ENCODE results near the gene BABAM2.
"Not testable (repeated sequence)": the region's sequence is repeated elsewhere in the genome, so short reads cannot be mapped to it uniquely, and the experiment has no call there.

The BABAM2 gene

GRCh38 chr2:28085201-28085600 is 194.7 kb downstream of the BABAM2 start:
- no peak for DNase-seq

DNA sequence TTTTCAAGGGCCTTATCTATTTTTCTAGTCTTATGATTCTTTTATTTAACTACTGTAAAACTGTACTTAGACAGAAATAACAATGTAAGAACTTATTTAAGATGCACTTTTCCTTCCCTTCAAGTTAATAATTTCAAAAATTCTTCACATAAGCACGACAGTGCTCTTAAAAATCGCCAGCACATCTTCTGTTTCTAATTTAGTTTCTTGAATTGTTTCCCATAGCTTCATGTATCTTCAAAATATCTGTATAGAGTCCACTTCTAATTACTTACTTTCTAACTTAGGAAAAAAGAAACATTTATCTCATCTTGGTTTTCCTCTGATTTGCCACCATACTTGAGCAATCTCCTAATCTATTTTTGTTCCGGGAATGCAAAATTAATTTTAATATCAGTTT is 196.1 kb downstream of the BABAM2 start:
- no peak for DNase-seq

- no peak for DNase-seq
Measured at GRCh38 chr2:28088970-28089369, 198.4 kb downstream of the BABAM2 start.

- DNase-seq, result no peak
Measured at GRCh38 chr2:28089486-28089885, 199.0 kb downstream of the BABAM2 start.

GRCh38 chr2:28093308-28093707 is 202.8 kb downstream of the BABAM2 start:
- DNase-seq, result no peak

- DNase-seq, result no peak
Measured at GRCh38 chr2:28093768-28094167, 203.2 kb downstream of the BABAM2 start.

DNA sequence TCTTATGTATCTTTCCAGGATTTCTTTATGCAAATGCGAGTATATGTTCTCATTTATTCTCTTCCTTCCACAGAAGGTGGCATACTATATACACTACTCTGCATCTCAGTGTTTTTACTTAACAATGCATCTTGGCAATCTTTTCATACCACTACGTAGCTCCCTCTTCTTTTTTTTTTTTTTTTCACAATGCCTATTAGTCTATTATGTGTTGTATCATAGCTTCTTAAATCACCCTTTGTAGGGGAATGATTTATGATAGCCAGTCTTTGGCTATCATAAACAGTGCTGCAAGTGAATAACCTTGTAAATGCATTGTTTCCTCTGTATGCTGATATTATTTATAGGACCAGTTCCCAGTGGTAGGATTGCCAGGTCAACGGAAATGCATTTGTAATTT is 204.2 kb downstream of the BABAM2 start:
- DNase-seq, result no peak

DNA sequence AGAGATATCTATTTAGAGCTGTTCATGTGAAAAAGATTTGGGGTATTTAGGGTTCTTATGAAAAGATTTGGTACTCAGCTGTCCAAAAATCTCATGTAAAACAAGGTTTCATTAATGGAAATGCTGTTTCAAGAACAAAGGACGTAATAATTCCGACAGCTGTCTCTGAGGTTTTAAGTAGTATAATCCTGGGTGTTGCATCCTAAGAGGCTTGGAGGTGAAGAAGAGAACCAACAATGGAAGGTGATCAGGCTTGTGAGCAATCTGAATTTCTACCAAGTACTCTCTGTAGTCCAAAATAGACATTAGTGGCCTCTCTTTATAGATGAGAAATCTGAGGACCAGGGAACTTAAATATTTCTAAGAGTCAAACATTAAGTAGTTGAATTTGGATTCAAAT is 205.1 kb downstream of the BABAM2 start:
- DNase-seq, result no peak

- DNase-seq, result no peak
Measured at GRCh38 chr2:28096421-28096820, 205.9 kb downstream of the BABAM2 start.

DNA sequence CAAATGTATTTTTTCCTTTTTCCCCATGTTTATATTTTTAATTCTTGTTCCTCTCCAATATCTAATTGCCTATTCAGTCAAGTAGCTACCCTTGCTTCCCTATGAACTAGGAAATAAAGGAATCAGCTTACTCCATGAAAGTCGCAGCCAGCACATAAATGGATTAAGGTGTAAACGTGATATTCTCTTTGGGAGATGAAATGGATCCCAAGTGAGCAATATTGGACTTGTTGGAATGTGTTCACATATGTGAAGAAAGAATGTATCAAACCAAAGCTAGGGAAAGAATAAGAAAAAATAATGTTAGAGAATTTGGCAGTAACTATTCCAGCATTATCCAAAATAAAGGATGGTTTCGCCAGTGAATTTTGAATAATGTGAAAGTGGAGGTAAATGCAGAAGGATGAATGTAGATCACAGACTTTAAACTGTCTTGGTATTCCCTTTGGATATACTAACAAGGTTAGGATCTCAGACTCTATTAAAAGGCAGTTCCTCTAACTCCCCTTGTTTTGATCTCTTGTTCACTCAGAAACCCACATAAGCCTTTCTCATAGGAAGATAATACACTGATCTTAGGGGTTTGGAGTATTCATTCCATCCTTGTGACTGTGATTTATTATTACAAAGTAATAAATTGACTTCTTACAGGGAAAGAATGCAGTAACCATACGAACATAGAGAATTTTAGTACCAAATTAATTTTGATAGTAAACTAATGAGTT is 208.1 kb downstream of the BABAM2 start:
- no peak for DNase-seq

- DNase-seq, result no peak
Measured at GRCh38 chr2:28101123-28101522, 210.6 kb downstream of the BABAM2 start.

DNA sequence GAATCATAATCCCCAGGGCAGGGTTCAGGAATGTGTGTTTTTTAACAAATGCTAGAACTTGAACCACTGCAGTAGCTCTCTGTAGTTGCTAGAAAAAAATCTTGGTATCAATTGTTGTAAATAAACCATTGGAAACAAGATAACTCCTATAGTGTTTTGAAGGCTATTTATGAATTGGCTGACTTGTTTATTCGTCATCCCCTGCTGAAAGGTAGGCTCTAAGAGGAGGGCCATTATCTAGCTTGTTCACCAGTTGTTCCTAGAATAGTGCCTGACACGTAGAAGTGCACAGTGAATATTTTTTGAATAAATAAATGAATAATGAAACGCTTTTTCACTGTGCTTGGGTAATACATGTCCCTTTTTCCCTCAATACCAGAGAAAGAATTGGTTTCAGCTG is 211.4 kb downstream of the BABAM2 start:
- no peak for DNase-seq

- DNase-seq, result no peak
Measured at GRCh38 chr2:28102455-28102874, 211.9 kb downstream of the BABAM2 start.

GRCh38 chr2:28103611-28104010 is 213.1 kb downstream of the BABAM2 start:
- DNase-seq, result no peak

GRCh38 chr2:28108143-28108542 is 217.6 kb downstream of the BABAM2 start:
- no peak for DNase-seq

- DNase-seq, result not testable (repeated sequence)
Measured at GRCh38 chr2:28113771-28114170, 223.2 kb downstream of the BABAM2 start.

DNA sequence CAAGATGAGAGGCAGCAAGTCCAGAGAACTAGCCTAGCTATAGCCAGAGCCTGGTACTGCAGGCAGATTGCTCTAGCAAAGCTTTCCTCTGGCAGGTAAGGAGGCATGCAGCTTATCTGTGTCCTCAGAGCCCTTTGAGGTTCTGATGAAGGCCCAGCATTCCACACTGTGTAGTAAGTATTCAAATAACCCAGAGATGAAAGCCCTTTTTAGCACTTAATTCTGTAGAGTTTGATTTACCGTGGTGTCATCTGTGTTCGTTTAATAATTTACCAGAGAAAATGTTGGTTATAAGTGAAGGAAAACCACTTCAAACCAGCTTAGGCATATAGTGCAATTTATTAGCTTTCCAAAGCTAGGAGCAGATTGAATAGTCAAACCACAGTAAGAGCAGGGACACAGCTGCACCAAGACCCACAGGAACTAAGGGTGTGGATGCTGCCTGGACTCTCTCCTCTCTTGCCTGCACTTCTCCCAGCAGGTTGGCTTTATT is 226.6 kb downstream of the BABAM2 start:
- no peak for DNase-seq

GRCh38 chr2:28119631-28120030 is 229.1 kb downstream of the BABAM2 start:
- no peak for DNase-seq

DNA sequence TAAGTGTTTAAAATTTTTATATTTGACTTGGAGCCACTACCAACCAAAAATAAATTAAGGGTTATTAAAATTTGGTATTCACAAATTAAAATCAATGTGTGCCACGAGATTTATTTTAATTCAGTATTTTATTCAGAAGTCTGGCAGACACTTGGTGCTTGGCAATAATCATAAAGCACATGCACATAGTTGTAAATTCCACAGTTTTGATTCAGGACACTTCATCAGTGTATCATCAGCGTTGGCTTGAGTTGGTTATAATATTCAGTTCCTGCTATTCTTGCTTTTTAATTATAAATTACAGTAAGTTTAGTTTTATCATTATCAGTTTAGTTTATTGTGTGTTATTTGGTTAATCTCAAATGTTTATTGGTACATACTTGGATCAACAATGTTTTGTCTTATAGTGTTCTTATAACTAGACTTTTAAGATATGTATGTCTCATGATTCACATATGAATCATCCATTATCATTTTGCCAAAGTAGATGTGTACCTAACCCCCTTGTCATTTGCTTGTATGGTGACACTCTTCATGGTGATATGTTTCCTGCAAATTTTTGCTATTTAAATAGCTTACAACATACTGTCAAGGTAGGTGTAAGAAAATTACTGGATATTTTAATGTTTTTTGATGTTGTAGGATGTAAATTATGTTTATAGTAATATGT is 237.9 kb downstream of the BABAM2 start:
- DNase-seq, result no peak

GRCh38 chr2:28129955-28130695 is 239.6 kb downstream of the BABAM2 start:
- DNase-seq, result no peak

- DNase-seq, result no peak
Measured at GRCh38 chr2:28133778-28134177, 243.2 kb downstream of the BABAM2 start.

DNA sequence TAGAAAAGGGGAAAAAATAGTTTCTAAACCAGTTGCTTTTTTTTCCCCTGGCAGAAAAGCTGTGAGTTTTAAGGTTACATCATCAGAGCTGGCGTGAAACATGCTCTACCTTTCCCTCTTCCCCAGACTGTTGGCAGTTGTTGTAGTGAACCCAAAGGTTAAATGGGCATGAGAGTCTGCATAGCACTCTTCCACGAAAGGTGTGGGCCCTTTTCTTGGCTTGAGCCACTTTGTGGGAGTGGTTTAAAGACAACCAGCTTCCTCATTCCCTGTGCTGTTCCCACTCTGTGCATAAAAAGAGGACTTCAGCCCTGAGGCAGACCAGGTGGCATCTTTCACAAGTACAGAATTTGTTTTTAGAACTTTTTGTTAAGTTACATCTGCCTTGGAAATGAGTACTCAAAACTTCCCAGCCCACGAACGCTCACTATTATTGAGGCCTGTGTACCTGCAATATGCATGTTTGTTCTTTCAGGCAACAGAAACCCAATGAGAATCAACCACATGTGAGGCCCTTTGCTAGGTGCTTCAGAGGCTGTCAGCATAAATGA is 243.8 kb downstream of the BABAM2 start:
- no peak for DNase-seq

GRCh38 chr2:28134857-28135256 is 244.3 kb downstream of the BABAM2 start:
- DNase-seq, result no peak

- DNase-seq, result no peak
Measured at GRCh38 chr2:28135324-28135723, 244.8 kb downstream of the BABAM2 start.

All from activated CD4-positive, alpha-beta T cell treated with anti-CD3 and anti-CD28 coated beads for 48 hours (primary cell).